ENCODE measurements around the gene FLNA.
"Not testable (repeated sequence)": the region's sequence is repeated elsewhere in the genome, so short reads cannot be mapped to it uniquely, and the experiment has no call there.

The FLNA gene

GRCh38 chrX:154357205-154357604 lies 17.2 kb downstream of the FLNA start:
- DNase-seq: no peak

DNA sequence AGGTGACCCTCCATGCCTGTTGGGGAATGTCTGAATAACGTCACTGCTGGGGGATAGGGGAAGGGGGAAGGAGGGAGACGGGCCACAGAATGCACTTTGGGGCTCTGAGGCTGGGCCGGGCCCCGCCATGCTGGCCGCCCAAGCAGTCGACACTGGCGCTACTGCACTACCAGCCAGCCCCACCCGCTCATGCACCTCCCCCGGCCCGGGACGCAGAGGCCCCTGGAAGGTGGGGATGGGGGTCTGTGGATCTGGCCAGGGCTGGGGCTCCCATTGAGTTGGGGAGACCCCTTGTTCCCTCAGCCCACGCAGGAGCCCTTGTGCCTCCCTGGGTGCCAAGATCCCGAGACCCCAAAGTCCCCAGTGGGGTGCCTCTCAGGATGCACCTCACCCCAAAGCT lies 17.8 kb downstream of the FLNA start:
- DNase-seq: no peak

GRCh38 chrX:154355776-154356140 lies 18.7 kb downstream of the FLNA start:
- no peak for DNase-seq

- DNase-seq: no peak
These were observed 19.2 kb downstream of the FLNA start for GRCh38 chrX:154355094-154355775.

DNA sequence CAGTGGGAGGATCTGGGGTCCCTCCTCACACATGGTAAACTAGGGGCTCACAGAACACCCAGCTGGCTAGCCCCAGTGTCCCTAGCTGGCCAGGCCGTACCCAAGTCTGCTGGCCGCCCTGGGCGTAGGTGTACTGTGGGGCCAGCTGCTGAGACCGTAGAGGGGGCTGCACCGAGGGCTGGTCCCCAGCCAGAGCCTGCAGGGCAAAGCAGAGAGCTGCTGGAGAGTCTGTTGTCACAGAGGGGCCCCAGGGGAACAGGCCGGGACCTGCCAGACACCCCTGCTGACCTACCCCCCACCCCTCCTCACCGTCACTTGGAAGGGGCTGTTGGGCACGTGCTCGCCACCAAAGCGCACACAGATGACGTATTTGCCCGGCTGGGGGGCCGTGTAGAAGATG lies 19.9 kb downstream of the FLNA start:
- DNase-seq: no peak

GRCh38 chrX:154354013-154354412 lies 20.4 kb downstream of the FLNA start:
- DNase-seq: no peak

GRCh38 chrX:154353172-154353843 lies 21.1 kb downstream of the FLNA start:
- DNase-seq: no peak

DNA sequence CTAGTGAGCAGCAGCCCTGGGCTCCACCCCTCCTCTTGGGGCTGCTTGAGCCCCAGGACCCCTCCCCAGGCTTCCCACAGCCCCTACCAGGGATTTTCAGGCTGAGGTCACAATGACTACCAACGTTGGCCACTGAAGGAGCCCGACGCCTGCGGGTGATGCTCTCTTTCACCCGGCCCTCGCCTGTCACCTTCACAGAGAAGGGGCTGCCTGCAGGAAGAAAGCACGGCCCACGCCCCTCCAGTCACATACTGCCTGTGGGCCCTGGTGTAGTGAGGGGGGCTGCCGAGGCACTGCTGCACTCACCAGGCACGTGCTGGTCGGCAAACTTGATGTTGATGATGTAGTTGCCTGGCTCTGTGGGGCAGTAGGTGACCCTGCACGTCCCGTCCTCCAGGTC lies 22.0 kb downstream of the FLNA start:
- DNase-seq: no peak

GRCh38 chrX:154352012-154352401 lies 22.4 kb downstream of the FLNA start:
- DNase-seq: no peak

GRCh38 chrX:154351183-154352011 lies 23.0 kb downstream of the FLNA start:
- DNase-seq: peak; percentile 45

- no peak for DNase-seq
These were observed 23.8 kb downstream of the FLNA start for GRCh38 chrX:154350429-154351182.

DNA sequence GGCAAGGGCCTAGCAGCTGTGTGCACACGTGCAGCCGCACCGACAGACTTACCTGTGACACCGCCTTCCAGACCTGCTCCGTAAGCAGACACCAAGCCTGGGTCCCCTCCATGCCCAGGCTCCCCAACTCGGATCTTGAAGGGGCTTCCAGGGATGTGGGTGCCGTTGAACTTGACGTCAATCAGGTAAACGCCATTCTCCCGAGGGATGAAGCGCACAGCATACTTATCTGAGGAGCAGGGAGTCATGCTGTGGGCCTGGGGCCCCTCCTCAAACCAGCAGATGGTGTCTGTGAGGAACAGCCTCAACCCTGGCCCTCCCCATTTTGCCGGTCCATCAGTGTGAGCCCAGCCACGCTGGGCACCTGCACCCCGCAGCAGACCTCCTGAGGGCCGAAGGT lies 24.5 kb downstream of the FLNA start:
- no peak for DNase-seq

DNA sequence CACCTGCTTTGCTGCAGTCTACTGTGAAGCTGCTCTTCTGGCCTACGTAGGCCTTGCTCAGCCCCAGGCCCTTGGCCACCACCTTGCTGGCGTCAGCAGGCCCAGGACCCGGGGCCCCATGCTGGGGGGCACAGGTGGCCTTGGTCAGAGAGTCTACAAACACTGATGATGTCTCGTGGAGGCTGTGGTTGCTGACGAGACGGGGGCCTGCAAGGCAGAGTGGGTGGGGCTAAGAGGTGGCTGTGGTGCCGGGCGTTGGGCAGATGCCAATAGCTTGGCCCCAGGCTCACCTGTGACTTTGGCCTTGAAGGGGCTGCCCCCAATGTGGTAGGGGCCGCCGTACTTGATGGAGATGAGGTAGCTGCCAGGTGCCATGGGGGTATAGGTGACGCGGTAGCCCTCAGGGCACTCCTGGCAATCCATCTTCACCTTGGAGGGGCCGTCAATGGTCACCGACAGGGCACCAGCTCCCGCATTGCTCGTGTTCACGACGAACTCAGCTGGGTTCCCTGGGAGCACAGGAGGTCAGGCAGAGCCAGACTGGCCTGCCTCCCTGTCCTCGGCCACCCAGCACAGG lies 25.0 kb downstream of the FLNA start:
- no peak for DNase-seq

- DNase-seq: no peak
These were observed 25.6 kb downstream of the FLNA start for GRCh38 chrX:154348646-154349358.

DNA sequence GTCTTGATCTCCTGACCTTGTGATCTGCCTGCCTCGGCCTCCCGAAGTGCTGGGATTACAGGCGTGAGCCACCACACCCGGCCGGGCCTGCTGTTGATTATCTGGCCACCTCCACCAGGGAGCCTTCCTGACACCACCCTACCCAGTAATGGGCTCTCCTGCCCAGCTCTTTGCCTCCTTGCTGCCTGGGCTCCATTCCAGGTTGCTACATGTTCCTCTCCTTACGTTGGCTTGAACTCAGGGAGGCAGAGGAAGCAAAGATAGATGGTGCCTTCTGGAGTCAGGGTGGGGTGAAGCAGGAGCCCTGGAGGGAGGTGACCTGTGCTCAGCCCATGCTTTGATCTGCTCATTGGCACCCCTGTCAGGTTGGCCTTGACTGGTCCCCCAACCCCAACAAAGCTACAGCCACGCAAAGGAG lies 26.3 kb downstream of the FLNA start:
- DNase-seq: peak; percentile 6

GRCh38 chrX:154343620-154344019 lies 30.8 kb downstream of the FLNA start:
- not testable (repeated sequence) for DNase-seq

- DNase-seq: not testable (repeated sequence)
These were observed 31.4 kb downstream of the FLNA start for GRCh38 chrX:154343063-154343462.

- DNase-seq: not testable (repeated sequence)
These were observed 32.8 kb downstream of the FLNA start for GRCh38 chrX:154341399-154342298.

- no peak for DNase-seq
These were observed 39.9 kb downstream of the FLNA start for GRCh38 chrX:154334496-154334895.

- no peak for DNase-seq
These were observed 40.6 kb downstream of the FLNA start for GRCh38 chrX:154333837-154334271.

DNA sequence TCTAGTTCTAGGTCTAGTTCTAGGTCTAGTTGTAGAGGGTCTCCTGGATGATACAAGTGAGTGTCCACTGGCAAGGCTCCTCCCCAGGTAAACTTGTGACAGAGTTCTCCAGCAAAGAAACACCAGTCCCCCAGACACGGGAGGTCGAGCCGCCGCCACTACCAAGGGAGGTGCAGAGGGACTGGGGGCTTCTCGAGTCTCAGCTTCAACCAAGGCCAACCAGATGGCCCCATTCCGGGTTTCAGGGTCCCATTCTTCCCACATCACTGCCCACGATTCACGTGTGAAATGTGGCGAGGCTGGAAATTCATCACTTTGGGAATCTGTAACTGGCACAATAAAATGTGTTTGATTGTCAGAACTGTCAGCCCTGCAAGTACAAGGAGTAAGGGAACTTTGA lies 41.3 kb downstream of the FLNA start:
- DNase-seq: no peak

All from hematopoietic multipotent progenitor cell treated with erythropoietin and hydrocortisone succinate and interleukin-3 and kit ligand, for 8 days (in vitro differentiated cells).